ENCODE results near the gene AIFM3. TPM values are rescaled to one million over a fixed set of nuclear protein-coding genes. Genes with fewer than 3 reads are reported as not detected.
A peak's percentile ranks its signal among the peaks of the same experiment; 100 is the strongest.

AIFM3 gene
- total and polyA plus RNA-seq, 2 of the 13 experiments (the other 11 are each of a cell fraction or from before 2014, with no cell fraction given): 9.0 to 15.3 TPM

DNA sequence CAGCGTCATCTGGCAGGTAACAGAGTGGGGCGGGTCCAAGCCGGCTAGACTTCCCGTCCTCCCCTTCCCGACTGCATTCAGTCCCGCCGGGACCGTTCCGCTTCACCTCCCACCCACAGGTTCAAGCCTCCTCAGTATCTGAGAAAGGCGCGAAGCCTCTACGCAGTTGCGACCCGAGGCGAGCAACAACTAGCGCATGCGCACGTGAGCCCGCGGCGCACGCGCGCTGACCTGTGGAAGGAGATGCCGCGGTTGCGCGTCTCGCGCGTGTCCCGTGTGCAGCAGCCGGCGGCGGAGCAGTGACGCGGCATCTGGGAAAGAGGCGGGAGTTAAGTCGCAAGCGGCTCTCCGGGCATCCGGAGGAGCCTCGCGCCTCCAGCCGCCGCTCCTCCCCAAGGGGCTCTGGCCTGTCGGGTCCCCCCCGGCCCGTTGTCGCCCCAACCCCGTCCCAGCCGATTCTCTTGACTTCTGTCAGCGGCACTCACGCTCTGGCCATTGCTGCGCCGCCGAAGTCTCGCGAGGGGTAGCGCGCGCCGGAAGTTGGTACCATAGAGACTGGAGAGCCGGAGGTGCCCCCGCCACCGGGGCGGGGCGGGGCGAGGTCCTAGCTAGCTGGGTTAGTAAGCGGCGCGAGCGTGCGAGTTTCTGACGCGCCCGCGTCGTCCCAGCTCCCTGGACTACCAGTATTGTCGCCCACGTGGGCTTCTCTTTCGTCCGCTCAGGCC lies 34.7 kb downstream of the AIFM3 start, which contains the start of gene THAP7 (continued):
- TF ChIP-seq, protein P1, sequence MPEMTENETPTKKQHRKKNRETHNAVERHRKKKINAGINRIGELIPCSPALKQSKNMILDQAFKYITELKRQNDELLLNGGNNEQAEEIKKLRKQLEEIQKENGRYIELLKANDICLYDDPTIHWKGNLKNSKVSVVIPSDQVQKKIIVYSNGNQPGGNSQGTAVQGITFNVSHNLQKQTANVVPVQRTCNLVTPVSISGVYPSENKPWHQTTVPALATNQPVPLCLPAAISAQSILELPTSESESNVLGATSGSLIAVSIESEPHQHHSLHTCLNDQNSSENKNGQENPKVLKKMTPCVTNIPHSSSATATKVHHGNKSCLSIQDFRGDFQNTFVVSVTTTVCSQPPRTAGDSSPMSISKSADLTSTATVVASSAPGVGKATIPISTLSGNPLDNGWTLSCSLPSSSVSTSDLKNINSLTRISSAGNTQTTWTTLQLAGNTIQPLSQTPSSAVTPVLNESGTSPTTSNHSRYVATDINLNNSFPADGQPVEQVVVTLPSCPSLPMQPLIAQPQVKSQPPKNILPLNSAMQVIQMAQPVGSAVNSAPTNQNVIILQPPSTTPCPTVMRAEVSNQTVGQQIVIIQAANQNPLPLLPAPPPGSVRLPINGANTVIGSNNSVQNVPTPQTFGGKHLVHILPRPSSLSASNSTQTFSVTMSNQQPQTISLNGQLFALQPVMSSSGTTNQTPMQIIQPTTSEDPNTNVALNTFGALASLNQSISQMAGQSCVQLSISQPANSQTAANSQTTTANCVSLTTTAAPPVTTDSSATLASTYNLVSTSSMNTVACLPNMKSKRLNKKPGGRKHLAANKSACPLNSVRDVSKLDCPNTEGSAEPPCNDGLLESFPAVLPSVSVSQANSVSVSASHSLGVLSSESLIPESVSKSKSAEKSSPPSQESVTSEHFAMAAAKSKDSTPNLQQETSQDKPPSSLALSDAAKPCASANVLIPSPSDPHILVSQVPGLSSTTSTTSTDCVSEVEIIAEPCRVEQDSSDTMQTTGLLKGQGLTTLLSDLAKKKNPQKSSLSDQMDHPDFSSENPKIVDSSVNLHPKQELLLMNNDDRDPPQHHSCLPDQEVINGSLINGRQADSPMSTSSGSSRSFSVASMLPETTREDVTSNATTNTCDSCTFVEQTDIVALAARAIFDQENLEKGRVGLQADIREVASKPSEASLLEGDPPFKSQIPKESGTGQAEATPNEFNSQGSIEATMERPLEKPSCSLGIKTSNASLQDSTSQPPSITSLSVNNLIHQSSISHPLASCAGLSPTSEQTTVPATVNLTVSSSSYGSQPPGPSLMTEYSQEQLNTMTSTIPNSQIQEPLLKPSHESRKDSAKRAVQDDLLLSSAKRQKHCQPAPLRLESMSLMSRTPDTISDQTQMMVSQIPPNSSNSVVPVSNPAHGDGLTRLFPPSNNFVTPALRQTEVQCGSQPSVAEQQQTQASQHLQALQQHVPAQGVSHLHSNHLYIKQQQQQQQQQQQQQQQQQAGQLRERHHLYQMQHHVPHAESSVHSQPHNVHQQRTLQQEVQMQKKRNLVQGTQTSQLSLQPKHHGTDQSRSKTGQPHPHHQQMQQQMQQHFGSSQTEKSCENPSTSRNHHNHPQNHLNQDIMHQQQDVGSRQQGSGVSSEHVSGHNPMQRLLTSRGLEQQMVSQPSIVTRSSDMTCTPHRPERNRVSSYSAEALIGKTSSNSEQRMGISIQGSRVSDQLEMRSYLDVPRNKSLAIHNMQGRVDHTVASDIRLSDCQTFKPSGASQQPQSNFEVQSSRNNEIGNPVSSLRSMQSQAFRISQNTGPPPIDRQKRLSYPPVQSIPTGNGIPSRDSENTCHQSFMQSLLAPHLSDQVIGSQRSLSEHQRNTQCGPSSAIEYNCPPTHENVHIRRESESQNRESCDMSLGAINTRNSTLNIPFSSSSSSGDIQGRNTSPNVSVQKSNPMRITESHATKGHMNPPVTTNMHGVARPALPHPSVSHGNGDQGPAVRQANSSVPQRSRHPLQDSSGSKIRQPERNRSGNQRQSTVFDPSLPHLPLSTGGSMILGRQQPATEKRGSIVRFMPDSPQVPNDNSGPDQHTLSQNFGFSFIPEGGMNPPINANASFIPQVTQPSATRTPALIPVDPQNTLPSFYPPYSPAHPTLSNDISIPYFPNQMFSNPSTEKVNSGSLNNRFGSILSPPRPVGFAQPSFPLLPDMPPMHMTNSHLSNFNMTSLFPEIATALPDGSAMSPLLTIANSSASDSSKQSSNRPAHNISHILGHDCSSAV (CRISPR knock-in tag; IDR thresholded peaks at IDR 0.05; ENCODE audit: borderline replicate concordance): no peak
- no peak for TF ChIP-seq IKZF1 (IDR thresholded peaks at IDR 0.05)
- TF ChIP-seq ZNF674 (CRISPR knock-in tag; IDR thresholded peaks at IDR 0.05; ENCODE audit: low read depth): no peak
- TF ChIP-seq, protein P2, sequence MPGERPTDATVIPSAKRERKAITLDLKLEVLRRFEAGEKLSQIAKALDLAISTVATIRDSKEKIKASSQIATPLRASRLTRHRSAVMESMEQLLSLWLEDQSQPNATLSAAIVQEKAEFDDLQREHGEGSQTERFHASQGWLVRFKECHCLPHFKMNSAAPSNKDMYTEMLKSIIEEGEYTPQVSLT (CRISPR knock-in tag; IDR thresholded peaks at IDR 0.05; ENCODE audit: borderline replicate concordance, low read depth): no peak
- TF ChIP-seq ZNF547 (CRISPR knock-in tag; IDR thresholded peaks at IDR 0.05): peak; percentile 70
- no peak for TF ChIP-seq EZH2 (conservative IDR thresholded peaks at IDR 0.05; ENCODE audit: low read depth, low read length)
- TF ChIP-seq THAP11 (CRISPR knock-in tag; IDR thresholded peaks at IDR 0.05): peak; percentile 91
- peak; percentile 57; the same call in 1 of the 2 replicates for TF ChIP-seq ZNF30 (CRISPR knock-in tag; IDR thresholded peaks at IDR 0.05)
- TF ChIP-seq, protein P3, sequence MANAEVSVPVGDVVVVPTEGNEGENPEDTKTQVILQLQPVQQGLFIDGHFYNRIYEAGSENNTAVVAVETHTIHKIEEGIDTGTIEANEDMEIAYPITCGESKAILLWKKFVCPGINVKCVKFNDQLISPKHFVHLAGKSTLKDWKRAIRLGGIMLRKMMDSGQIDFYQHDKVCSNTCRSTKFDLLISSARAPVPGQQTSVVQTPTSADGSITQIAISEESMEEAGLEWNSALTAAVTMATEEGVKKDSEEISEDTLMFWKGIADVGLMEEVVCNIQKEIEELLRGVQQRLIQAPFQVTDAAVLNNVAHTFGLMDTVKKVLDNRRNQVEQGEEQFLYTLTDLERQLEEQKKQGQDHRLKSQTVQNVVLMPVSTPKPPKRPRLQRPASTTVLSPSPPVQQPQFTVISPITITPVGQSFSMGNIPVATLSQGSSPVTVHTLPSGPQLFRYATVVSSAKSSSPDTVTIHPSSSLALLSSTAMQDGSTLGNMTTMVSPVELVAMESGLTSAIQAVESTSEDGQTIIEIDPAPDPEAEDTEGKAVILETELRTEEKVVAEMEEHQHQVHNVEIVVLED (CRISPR knock-in tag; IDR thresholded peaks at IDR 0.05; ENCODE audit: borderline replicate concordance): peak; percentile 87
- peak; percentile 91 for TF ChIP-seq ZNF501 (CRISPR knock-in tag; IDR thresholded peaks at IDR 0.05)
- no peak for TF ChIP-seq FOXK2 (IDR thresholded peaks at IDR 0.05)
- no peak for TF ChIP-seq ZNF326 (CRISPR knock-in tag; IDR thresholded peaks at IDR 0.05; ENCODE audit: borderline replicate concordance)
- TF ChIP-seq RAD51 (IDR thresholded peaks at IDR 0.05; ENCODE audit: borderline replicate concordance): no peak
- no peak for TF ChIP-seq DMTF1 (CRISPR knock-in tag; IDR thresholded peaks at IDR 0.05)
- no peak for TF ChIP-seq ZSCAN5A (CRISPR knock-in tag; IDR thresholded peaks at IDR 0.05; ENCODE audit: borderline replicate concordance)
